Cortex of kidney (tissue), 1 donor: ENCODE data around the gene NR2F1-AS1.

ENCODE experiments used
- DNase-seq: peaks from one replicate; lab custom pipeline; 2025; lab: John Stamatoyannopoulos, UW

NR2F1-AS1 gene

GRCh38 chr5:93580927-93581445 is at the start of gene NR2F1-AS1:
Gene NR2F1-AS1 (minus strand): TSS chr5:93581219.
- no peak for DNase-seq

- DNase-seq = no peak
These were observed 45.8 kb upstream of the NR2F1-AS1 start for GRCh38 chr5:93626801-93627200.

GRCh38 chr5:93623153-93623552 is 42.1 kb upstream of the NR2F1-AS1 start:
- DNase-seq = no peak

GRCh38 chr5:93622240-93622885 is 41.3 kb upstream of the NR2F1-AS1 start:
- no peak for DNase-seq

- DNase-seq = no peak
These were observed 40.3 kb upstream of the NR2F1-AS1 start for GRCh38 chr5:93621327-93621798.

GRCh38 chr5:93620487-93621326 is 39.7 kb upstream of the NR2F1-AS1 start:
- no peak for DNase-seq

- DNase-seq = no peak
These were observed 35.6 kb upstream of the NR2F1-AS1 start for GRCh38 chr5:93616538-93617174.

GRCh38 chr5:93612855-93613243 is 31.8 kb upstream of the NR2F1-AS1 start:
- DNase-seq = no peak

GRCh38 chr5:93611976-93612854 is 31.2 kb upstream of the NR2F1-AS1 start:
- no peak for DNase-seq

GRCh38 chr5:93611273-93611975 is 30.4 kb upstream of the NR2F1-AS1 start:
- no peak for DNase-seq

GRCh38 chr5:93610581-93611272 is 29.7 kb upstream of the NR2F1-AS1 start:
- no peak for DNase-seq

GRCh38 chr5:93609762-93610161 is 28.7 kb upstream of the NR2F1-AS1 start:
- no peak for DNase-seq

GRCh38 chr5:93608855-93609254 is 27.8 kb upstream of the NR2F1-AS1 start:
- DNase-seq = no peak

GRCh38 chr5:93607367-93608258 is 26.6 kb upstream of the NR2F1-AS1 start:
- no peak for DNase-seq

GRCh38 chr5:93606382-93606752 is 25.3 kb upstream of the NR2F1-AS1 start:
- no peak for DNase-seq

- no peak for DNase-seq
These were observed 23.9 kb upstream of the NR2F1-AS1 start for GRCh38 chr5:93604644-93605515.

GRCh38 chr5:93603793-93604643 is 23.0 kb upstream of the NR2F1-AS1 start:
- DNase-seq = no peak
